BJ (cell line): ENCODE data around the gene KCNK13. TPM values are rescaled to one million over a fixed set of nuclear protein-coding genes. Genes with fewer than 3 reads are reported as not detected.

ENCODE experiments used
- CTCF ChIA-PET: fragments of 350-600 bp; formaldehyde crosslinking; extraction: SDS; loops from one replicate; lab custom pipeline; 2021; ENCODE audit warnings: antibody characterized with exemption, inconsistent platforms; lab: Yijun Ruan, JAX
- POLR2A ChIA-PET: fragments of 300-600 bp; sonication (Branson Sonifier 250); formaldehyde crosslinking; extraction: SDS; loops from one replicate; lab custom pipeline; 2021; ENCODE audit warnings: antibody characterized with exemption; lab: Charles Lee
- DNase-seq: peaks from one replicate; pipeline ENCODE4 v3.0.0-alpha.2; 2011; ENCODE audit warnings: low read depth
- H3K27me3 ChIP-seq: 2 replicates; pipeline ENCODE4 v1.6.0; 2011; ENCODE audit warnings: low read length; ENCODE audit not compliant: control insufficient read depth, insufficient read depth
- H3K36me3 ChIP-seq: 2 replicates; pipeline ENCODE4 v1.5.1; 2011; ENCODE audit warnings: low read length; ENCODE audit not compliant: control insufficient read depth, insufficient read depth
- H3K4me3 ChIP-seq: 2 replicates; pipeline ENCODE4 v1.5.1; 2011; ENCODE audit warnings: low read depth, mild to moderate bottlenecking, control low read depth, low read length
- polyA plus RNA-seq: library from polyadenylated mRNA; depleted of rRNA; stranded (reverse); fragments of >200 nt; gene quantifications from 2 replicates; pipeline ENCODE4 v1.2.3, GENCODE V29; 2011
- TF ChIP-seq, protein P1 (sequence below): IDR thresholded peaks from 2 replicates; pipeline ENCODE4 v1.5.1; 2011; ENCODE audit warnings: low read depth, mild to moderate bottlenecking, control low read depth, inconsistent platforms, low read length, moderate library complexity; ENCODE audit not compliant: insufficient read depth

Gene KCNK13
- polyA plus RNA-seq, 1 experiment = not detected

DNA sequence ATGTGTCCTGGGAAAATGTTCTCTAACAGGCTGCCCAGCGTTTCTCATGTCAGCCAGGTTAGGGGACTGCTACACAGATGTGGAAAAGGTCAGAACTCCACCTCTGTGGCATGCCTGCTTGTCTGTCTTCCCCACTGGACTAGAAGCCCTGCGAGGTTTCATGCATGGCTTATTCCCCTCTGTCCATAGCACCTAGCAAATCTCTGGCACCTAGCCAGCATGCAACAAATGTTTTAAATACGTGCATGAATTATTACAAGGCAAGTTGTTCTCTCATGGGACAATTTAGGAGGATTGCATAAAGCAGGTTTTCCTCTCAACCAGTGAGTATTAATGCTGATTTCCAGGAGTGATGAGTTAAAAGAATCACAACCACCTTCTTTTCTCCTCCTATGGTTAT lies 21.4 kb upstream of the KCNK13 start:
- POLR2A ChIA-PET = no interaction called here
- Histone ChIP-seq H3K27me3 (no peaks in the 10 kb centered on the region), H3K4me3 (no peak overlapping the region), H3K36me3 (peaks cover 5% of the 10 kb centered on the region)
- no peak for DNase-seq
- TF ChIP-seq, protein P1, sequence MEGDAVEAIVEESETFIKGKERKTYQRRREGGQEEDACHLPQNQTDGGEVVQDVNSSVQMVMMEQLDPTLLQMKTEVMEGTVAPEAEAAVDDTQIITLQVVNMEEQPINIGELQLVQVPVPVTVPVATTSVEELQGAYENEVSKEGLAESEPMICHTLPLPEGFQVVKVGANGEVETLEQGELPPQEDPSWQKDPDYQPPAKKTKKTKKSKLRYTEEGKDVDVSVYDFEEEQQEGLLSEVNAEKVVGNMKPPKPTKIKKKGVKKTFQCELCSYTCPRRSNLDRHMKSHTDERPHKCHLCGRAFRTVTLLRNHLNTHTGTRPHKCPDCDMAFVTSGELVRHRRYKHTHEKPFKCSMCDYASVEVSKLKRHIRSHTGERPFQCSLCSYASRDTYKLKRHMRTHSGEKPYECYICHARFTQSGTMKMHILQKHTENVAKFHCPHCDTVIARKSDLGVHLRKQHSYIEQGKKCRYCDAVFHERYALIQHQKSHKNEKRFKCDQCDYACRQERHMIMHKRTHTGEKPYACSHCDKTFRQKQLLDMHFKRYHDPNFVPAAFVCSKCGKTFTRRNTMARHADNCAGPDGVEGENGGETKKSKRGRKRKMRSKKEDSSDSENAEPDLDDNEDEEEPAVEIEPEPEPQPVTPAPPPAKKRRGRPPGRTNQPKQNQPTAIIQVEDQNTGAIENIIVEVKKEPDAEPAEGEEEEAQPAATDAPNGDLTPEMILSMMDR = no peak
- CTCF ChIA-PET = interaction anchor here (0.8 kb wide), 1 partner anchor 17 kb away, joined by 3 read pairs; no protein-coding TSS in a partner anchor

DNA sequence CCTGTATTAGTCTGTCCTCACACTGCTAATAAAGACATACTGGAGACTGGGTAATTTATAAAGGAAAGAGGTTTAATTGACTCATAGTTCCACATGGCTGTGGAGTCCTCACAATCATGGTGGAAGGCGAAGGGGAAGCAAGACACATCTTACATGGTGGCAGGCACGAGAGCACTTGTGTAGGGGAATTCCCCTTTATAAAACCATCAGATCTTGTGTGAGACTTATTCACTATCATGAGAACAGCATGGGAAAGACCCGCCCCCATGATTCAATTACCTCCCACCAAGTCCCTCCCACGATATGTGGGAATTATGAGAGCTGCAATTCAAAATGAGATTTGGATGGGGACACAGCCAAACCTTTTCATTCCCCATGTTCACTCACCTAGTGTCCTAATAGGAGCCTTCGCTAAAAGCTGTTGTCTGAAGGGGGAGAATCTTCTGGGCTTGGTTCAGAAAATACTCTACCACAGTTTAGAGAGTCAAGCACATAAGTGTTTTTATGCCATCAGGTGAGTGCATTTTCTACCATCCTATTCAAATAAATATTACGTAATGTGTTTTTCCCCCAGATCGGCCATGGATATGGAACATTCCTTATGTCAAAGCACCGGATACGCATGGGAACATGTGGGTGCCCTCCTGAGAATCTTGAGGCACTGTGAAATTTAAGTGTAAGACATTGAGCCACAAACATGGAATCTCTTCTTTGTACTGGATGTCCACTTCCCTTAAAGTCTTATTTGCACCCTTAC lies 19.1 kb upstream of the KCNK13 start:
- H3K4me3 ChIP-seq = no peak overlapping the region
- no peaks in the 10 kb centered on the region for H3K27me3 ChIP-seq
- no peak for DNase-seq
- ChIA-PET CTCF (no interaction called here), POLR2A (no interaction called here)
- peaks cover 5% of the 10 kb centered on the region for H3K36me3 ChIP-seq
- TF ChIP-seq, protein P1 = no peak

DNA sequence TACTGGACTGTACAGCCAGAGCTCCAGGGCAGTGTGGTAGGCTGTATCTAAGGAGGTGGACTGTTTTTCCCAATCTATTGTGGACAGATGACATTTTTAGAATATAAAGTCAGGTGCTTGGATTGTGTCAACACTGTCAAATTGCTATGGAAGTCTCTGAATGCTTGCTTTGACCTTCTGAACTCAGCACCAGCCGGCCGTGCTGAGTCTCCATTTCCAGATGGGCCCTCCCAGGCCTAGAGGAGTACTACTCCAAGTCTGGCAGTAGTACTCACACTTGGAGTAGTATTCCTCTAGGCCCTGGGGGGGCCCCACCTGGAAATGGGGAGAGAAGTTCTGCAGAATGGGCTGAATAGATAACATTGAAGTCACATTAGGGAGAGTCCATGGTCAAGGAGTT lies 16.2 kb upstream of the KCNK13 start:
- TF ChIP-seq, protein P1 = no peak
- no peak for DNase-seq
- POLR2A ChIA-PET = no interaction called here

DNA sequence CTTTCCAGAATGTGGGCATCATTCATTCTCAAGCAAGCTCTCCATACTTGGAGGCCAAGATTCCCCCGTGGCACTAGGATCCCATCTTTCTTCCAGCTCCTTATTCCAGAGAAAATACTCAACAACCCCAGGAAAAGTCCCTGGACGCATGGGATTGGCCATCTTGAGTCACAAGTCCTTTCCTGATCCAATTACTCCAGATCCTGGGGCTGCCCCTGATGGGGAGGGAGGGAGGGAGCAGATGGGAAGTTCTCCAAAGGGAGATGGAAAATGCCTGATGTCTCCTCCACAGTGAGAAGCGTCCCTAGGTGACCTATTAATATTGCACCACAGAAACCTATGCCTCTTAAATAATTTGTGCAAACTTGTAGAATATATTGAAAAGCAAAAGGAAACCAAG lies 12.4 kb upstream of the KCNK13 start:
- H3K27me3 ChIP-seq = no peaks in the 10 kb centered on the region
- H3K36me3 ChIP-seq = peaks cover 2% of the 10 kb centered on the region; the same call in 1 of the 2 replicates
- H3K4me3 ChIP-seq = no peak overlapping the region
- no peak for DNase-seq
- POLR2A ChIA-PET = no interaction called here
- TF ChIP-seq, protein P1 = no peak
- CTCF ChIA-PET = interaction anchor here (1.5 kb wide), 1 partner anchor 11 kb away, joined by 5 read pairs; no protein-coding TSS in a partner anchor

More for the DNA sequence above, 16.2 kb upstream of the KCNK13 start:
- CTCF ChIA-PET = interaction anchor here (0.7 kb wide), 1 partner anchor 11 kb away, joined by 3 read pairs; no protein-coding TSS in a partner anchor
- H3K4me3 ChIP-seq = no peak overlapping the region
- no peaks in the 10 kb centered on the region for H3K27me3 ChIP-seq
- H3K36me3 ChIP-seq = peaks cover 5% of the 10 kb centered on the region

DNA sequence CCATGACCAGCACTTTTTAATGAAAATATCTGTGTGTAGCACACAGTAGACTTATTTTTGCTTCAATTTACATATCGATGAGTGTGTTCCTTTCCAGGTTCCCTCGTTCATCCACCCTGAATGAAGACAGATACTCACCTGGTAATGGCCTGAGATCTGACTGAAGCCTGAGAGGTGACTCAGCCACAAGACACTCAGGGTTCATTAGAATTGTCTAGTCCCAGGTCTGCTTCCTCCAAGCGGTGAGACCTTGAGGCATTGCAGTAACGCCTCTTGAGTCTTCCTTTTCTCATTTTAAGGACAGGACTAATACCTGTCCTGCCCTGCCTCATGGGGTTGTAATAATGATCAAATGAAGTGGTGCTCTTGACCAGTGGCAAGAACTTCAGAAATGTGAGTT lies 11.5 kb upstream of the KCNK13 start:
- Histone ChIP-seq H3K27me3 (no peaks in the 10 kb centered on the region; the same call in 1 of the 2 replicates), H3K4me3 (no peak overlapping the region), H3K36me3 (no peaks in the 10 kb centered on the region)
- ChIA-PET CTCF (no interaction called here), POLR2A (no interaction called here)
- TF ChIP-seq, protein P1 = no peak
- no peak for DNase-seq
